Tibial nerve (tissue), 4 donors: Measurements from ENCODE around the gene ASIC1.

Source experiments
- CTCF ChIP-seq, 5 experiments: fragments of 200-600 bp in 3 of 5; fragments of 450-650 bp in 2 of 5; sonication (generic) in 3 of 5; IDR thresholded peaks; one replicate each; pipeline ENCODE4 v1.5.1; 2016 to 2019; ENCODE audit warnings: antibody characterized with exemption in 5 of 5, mild to moderate bottlenecking in 3 of 5, moderate library complexity in 2 of 5
- EP300 ChIP-seq, 2 donors: sonication (generic); formaldehyde crosslinking; IDR thresholded peaks; one replicate each; pipeline ENCODE4 v1.6.1; 2017; ENCODE audit warnings: antibody characterized with exemption in 2 of 2, mild to moderate bottlenecking in 1 of 2
- POLR2A ChIP-seq, 2 donors: fragments of 450-650 bp; IDR thresholded peaks; one replicate each; pipeline ENCODE4 v1.6.1; 2017; ENCODE audit warnings: antibody characterized with exemption in 2 of 2, mild to moderate bottlenecking in 2 of 2, moderate library complexity in 2 of 2

DNA sequence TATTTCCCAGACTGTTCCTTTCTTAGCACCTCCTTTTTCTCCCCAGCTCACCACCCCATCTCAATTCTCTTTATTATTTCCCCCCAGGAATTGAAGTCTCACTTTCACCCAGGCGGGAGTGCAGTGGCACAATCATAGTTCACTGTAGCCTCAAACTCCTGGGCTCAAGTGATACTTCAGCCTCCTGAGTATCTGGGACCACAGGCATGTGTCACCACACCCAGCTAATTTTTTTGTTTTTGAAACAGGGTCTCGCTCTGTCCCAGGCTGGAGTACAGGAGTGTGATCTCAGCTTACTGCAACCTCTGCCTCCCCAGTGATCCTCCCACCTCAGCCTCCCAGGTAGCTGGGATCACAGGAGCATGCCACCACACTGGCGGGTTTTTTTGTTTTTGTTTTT lies 43.1 kb upstream of the ASIC1 start:
- TF ChIP-seq EP300 (IDR thresholded peaks at IDR 0.05), result no peak
- no peak for TF ChIP-seq CTCF (IDR thresholded peaks at IDR 0.05)
- TF ChIP-seq POLR2A (IDR thresholded peaks at IDR 0.05), result no peak
